HG02973 (cell line): ENCODE measurements around the gene N4BP3.
"Not testable (repeated sequence)": the region's sequence is repeated elsewhere in the genome, so short reads cannot be mapped to it uniquely, and the experiment has no call there.

Experiments
- ATAC-seq: cut with Tn5 transposase; IDR thresholded peaks from one replicate; pipeline ENCODE4 v1.9.1; 2021; ENCODE audit warnings: moderate library complexity; ENCODE audit not compliant: unreplicated experiment

N4BP3 gene

DNA sequence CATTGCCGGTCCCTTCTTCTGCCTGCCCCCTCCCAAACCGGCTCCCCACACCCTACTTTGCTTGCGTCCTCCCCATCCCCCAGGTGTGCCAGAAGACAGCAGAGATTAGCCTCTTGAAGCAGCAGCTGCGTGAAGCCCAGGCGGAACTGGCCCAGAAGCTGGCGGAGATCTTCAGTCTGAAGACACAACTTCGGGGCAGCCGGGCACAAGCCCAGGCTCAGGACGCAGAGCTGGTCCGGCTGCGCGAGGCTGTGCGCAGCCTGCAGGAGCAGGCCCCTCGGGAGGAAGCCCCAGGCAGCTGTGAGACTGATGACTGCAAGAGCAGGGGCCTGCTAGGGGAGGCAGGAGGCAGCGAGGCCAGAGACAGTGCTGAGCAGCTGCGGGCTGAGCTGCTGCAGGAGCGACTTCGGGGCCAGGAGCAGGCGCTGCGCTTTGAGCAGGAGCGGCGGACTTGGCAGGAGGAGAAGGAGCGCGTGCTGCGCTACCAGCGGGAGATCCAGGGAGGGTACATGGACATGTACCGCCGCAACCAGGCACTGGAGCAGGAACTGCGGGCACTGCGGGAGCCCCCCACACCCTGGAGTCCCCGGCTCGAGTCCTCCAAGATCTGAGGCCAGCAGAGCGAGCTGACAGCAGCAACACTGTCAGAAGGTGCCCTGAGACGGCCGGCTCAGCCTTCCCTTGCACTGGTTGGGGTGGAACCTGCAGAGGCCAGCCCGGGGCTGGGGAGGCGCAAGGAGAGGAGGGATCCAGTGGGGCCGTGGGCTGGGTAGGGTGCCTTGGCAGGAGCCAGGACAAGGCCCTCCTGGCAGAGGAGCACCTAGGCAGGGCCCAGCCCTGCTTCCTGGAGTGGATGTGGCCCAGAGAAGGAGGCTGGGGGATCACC, 8.3 kb downstream of the N4BP3 start:
- ATAC-seq, result no peak

DNA sequence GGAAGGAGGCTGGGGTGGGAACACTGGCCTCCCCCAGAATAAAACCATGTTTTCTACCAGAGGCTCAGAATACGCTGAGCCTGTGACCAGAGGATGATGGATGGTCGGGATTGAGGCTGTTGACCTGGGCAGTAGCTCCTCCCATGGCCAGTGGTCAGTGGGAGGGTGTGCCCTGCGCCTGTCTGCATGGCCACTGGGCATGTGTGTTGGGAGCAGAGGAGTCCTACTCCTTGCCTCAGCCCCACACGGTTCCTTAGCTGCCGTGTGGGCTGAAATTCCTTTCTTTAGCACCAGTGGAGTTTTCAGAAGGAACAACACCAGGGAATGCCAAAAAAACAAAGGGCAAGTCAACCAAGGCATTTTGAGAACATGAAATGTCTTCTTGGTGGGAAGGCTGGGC, 9.0 kb downstream of the N4BP3 start:
- no peak for ATAC-seq

DNA sequence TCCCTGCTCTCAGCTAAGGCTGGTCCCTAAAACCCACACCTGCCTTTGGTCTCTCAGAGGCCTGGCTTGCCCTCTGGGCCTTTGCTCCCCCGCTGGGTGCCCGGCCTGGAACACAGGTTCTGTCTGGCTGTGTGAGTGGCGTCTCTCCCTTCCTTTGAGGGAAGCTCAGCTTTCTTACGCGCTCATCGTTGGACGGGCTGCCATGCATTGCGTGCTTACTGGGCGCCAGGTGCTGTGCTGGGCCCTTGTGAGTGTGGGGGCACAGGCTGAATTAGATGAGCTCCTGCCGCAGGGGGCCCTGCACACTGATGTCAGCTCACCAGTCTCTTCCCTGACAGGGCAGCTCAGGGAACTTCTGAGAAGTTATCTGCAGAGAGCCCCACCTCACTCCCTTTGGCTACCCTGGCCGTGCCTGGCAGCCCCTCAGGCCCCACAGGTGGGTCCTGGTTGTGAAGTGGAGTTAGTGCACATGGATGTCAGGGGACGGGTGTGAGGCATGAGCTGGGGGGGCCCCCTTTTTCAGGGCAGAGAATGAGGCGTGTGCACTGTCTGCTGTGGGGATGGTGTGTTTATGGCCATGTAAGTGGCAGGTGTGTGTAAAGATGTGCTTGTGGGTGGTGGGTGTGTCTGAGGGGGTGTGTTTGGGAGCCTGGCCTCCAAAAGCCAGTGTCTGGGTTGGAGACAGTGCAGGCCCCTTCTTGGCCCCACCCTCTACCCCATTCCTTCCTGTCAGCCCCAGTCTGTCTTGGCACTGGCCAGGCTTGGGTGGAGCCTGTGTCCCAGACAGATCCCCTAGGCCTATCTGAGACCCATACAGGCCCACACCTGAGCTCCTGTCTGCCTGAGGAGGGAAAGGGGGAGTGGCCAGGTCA, 10.0 kb downstream of the N4BP3 start:
- no peak for ATAC-seq

DNA sequence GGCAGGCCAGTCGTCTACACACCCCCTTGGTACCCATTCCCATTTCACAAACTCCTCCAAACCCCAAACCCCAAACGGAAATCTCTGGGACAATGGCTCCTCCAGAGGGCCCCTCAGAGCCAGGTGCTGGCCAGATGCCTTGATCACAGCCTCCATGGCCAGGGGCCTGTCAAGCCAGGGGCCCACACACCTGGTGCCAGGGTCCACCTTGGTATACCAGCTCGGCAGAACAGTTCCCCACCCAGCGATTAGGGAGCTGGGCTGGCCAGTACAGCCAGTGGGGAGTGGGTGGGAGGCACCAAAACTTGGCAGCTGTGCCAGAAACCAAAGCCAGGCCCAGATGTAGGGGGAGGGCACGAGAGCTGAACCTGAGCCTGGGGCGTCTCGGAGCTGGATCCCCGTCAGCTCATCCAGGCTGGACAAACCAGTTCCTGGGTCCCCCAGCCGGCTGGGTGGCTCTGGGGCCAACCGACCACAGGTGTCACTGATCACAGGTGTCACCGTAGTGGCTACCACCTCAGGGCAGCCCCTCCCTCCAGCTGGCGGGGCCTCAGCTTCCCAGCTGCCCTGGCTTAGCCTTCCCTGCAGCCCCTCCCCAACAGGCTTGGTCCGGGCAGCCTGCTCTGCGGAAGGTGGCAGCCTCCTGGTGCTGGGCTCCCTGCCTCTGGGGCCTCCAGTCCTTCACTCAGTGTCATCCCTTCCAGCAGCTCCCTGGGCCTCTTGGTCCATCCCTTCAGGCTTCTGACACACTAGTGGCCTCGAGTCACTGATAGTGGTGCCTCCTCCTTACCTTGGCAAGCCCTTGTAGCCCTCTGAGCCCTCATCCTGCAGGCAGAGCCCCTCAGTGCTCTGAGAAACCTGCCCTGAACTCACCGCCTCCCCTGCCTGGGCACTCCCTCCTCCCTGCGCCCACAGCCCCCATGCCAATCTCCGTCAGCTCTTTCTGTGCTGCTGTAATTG, 10.9 kb downstream of the N4BP3 start:
- no peak for ATAC-seq

- ATAC-seq, result no peak
Observed at GRCh38 chr5:178125253-178125906, 12.0 kb downstream of the N4BP3 start.

- ATAC-seq, result no peak
Observed at GRCh38 chr5:178126556-178126955, 13.2 kb downstream of the N4BP3 start.

- not testable (repeated sequence) for ATAC-seq
Observed at GRCh38 chr5:178127300-178128009, 14.1 kb downstream of the N4BP3 start.

GRCh38 chr5:178129296-178129695, 16.0 kb downstream of the N4BP3 start:
- no peak for ATAC-seq

- ATAC-seq, result not testable (repeated sequence)
Observed at GRCh38 chr5:178130234-178130575, 16.9 kb downstream of the N4BP3 start.

GRCh38 chr5:178130576-178131445, 17.5 kb downstream of the N4BP3 start, which contains the start of gene RMND5B:
Gene RMND5B (plus strand): TSS chr5:178131014. CDS start chr5:178138120, 7,106 bp downstream.
- peak; percentile 85 for ATAC-seq

DNA sequence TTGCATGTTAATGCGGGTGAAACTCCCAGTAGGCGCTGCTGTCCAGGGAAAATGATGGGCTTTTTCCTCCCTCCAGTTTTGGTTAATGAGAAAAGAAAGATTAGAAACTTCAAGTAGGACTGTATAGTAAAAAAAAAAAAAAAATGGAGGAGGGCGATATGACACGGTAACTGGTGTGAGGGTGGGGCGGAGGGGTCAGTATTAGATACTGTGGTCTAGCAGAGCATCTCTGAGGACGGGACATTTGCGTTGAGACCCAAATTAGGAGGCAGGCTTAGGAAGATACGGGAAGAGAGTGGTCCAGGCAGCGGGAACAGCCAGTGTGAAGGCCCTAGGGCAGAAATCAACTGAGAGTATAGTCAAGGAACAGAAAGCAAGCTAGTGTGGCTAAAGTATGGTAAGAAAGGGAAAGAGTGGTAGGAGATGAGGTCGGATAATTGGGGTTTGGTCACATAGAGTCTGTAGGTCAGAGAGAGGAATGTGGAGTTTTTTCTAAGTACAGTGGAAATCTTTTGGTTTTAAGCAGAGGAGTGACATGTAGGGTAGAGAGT, 18.2 kb downstream of the N4BP3 start:
- no peak for ATAC-seq

- ATAC-seq, result no peak
Observed at GRCh38 chr5:178136990-178137389, 23.7 kb downstream of the N4BP3 start.

DNA sequence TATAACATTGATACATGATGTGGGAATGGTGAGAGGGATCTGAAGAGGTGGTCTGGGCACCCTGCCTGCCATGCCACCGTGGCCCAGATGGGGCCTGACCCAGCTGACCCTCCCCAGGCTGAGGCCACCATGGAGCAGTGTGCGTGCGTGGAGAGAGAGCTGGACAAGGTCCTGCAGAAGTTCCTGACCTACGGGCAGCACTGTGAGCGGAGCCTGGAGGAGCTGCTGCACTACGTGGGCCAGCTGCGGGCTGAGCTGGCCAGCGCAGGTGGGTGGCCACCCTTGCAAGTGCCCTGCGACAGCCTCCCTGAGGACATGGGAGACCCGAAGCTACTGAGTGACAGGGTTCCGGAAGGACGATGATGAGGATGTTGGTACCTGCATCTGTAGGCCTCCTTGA, 24.7 kb downstream of the N4BP3 start:
- ATAC-seq, result no peak

DNA sequence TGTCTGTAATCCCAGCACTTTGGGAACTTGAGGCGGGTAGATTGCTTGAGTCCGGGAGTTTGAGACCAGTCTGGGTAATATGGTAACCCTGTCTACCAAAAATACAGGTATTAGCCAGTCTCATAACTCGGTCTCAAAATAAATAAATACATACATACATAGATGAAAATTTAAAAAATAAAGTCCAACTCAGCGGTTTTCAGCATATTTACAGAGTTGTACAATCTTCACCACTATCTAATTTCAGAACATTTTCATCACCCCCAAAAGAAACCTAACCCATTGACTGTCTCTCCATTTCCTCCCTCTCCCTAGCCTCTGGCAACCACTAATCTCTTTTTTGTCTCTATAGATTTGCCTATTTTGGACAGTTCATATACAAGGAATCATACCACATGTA, 28.2 kb downstream of the N4BP3 start:
- ATAC-seq, result no peak

DNA sequence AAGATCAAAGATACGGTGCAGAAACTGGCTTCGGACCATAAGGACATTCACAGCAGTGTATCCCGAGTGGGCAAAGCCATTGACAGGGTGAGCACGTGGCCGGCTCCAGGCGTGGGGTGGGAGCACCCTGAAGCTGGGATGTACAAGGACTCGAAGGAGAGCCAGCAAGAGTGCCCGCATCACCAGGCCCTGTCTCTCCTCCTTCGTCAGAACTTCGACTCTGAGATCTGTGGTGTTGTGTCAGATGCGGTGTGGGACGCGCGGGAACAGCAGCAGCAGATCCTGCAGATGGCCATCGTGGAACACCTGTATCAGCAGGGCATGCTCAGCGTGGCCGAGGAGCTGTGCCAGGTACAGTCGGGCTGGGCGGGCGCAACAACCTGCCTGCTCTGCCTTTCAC, 29.3 kb downstream of the N4BP3 start:
- ATAC-seq, result no peak

- ATAC-seq, result no peak
Observed at GRCh38 chr5:178143246-178143645, 29.9 kb downstream of the N4BP3 start.

- ATAC-seq, result no peak
Observed at GRCh38 chr5:178143901-178144300, 30.6 kb downstream of the N4BP3 start.
